CD4-positive, alpha-beta T cell treated with Interleukin-12 subunit alpha and Interleukin-12 subunit beta, for 1 hour (primary cell): ENCODE data around the gene YPEL5.

Experiments
- DNase-seq: peaks from one replicate; pipeline ENCODE4 v3.0.0-alpha.2; 2020

The YPEL5 gene

GRCh38 chr2:30172627-30173026 lies 25.8 kb downstream of the YPEL5 start:
- no peak for DNase-seq

- no peak for DNase-seq
These were observed 30.6 kb downstream of the YPEL5 start for GRCh38 chr2:30177440-30177839.

GRCh38 chr2:30177956-30178355 lies 31.1 kb downstream of the YPEL5 start:
- DNase-seq, result no peak

- DNase-seq, result no peak
These were observed 32.0 kb downstream of the YPEL5 start for GRCh38 chr2:30178618-30179434.

- DNase-seq, result no peak
These were observed 32.7 kb downstream of the YPEL5 start for GRCh38 chr2:30179536-30179935.

GRCh38 chr2:30180226-30180625 lies 33.4 kb downstream of the YPEL5 start:
- DNase-seq, result no peak

GRCh38 chr2:30181176-30181575 lies 34.4 kb downstream of the YPEL5 start:
- DNase-seq, result no peak

- no peak for DNase-seq
These were observed 37.2 kb downstream of the YPEL5 start for GRCh38 chr2:30184035-30184434.

GRCh38 chr2:30185178-30185577 lies 38.4 kb downstream of the YPEL5 start:
- no peak for DNase-seq

GRCh38 chr2:30188292-30188691 lies 41.5 kb downstream of the YPEL5 start:
- no peak for DNase-seq

- DNase-seq, result no peak
These were observed 43.8 kb downstream of the YPEL5 start for GRCh38 chr2:30190637-30191036.

GRCh38 chr2:30191107-30191506 lies 44.3 kb downstream of the YPEL5 start:
- DNase-seq, result no peak

- no peak for DNase-seq
These were observed 45.0 kb downstream of the YPEL5 start for GRCh38 chr2:30191819-30192271.

- no peak for DNase-seq
These were observed 45.5 kb downstream of the YPEL5 start for GRCh38 chr2:30192314-30192713.

- no peak for DNase-seq
These were observed 46.4 kb downstream of the YPEL5 start for GRCh38 chr2:30193104-30193681.

- no peak for DNase-seq
These were observed 47.6 kb downstream of the YPEL5 start for GRCh38 chr2:30194421-30194820.

- no peak for DNase-seq
These were observed 48.2 kb downstream of the YPEL5 start for GRCh38 chr2:30195016-30195415.

- DNase-seq, result no peak
These were observed 50.9 kb downstream of the YPEL5 start for GRCh38 chr2:30197570-30198192.

- DNase-seq, result no peak
These were observed 55.2 kb downstream of the YPEL5 start for GRCh38 chr2:30201990-30202389.

GRCh38 chr2:30203156-30203555 lies 56.3 kb downstream of the YPEL5 start:
- no peak for DNase-seq

GRCh38 chr2:30204281-30204680 lies 57.5 kb downstream of the YPEL5 start:
- DNase-seq, result no peak

- no peak for DNase-seq
These were observed 58.6 kb downstream of the YPEL5 start for GRCh38 chr2:30205456-30205855.

GRCh38 chr2:30206461-30207430 lies 59.9 kb downstream of the YPEL5 start:
- no peak for DNase-seq
